Neural progenitor cell (in vitro differentiated cells): ENCODE measurements around the gene SFXN5.

ENCODE experiments used
- CTCF ChIP-seq: fragments of 200-600 bp; sonication (generic); IDR thresholded peaks from 2 replicates; pipeline ENCODE4 v1.5.1; 2017; ENCODE audit warnings: antibody characterized with exemption, mild to moderate bottlenecking
- EZH2 ChIP-seq: fragments of 200-600 bp; sonication (generic); IDR thresholded peaks from 2 replicates; pipeline ENCODE4 v1.6.1; 2017; ENCODE audit warnings: antibody characterized with exemption, mild to moderate bottlenecking, moderate library complexity

- TF ChIP-seq CTCF (no peak), EZH2 (no peak)
These were observed 82.7 kb downstream of the SFXN5 start for GRCh38 chr2:72988726-72989273.
